Endothelial cell of umbilical vein (primary cell): ENCODE results near the gene XPO6. TPM values are rescaled to one million over a fixed set of nuclear protein-coding genes. Genes with fewer than 3 reads are reported as not detected.

Source experiments
- BruUV-seq: library from RNA; stranded (reverse); fragments of 400-500 nt; replicated peaks from 2 replicates; lab custom pipeline; 2021; lab: Mats Ljungman, UMichigan
- CTCF ChIA-PET: fragments of 300-600, 350-600 bp; sonication (Branson Sonifier 250); formaldehyde crosslinking; loops from one replicate; lab custom pipeline; 2021; ENCODE audit warnings: antibody characterized with exemption, inconsistent platforms; lab: Charles Lee
- POLR2A ChIA-PET: fragments of 300-600, 350-600 bp; sonication (Branson Sonifier 250); formaldehyde crosslinking; loops from one replicate; lab custom pipeline; 2021; ENCODE audit warnings: antibody characterized with exemption, inconsistent platforms; lab: Charles Lee
- DNase-seq: peaks from one replicate; pipeline ENCODE4 v3.0.0-alpha.2; 2011; ENCODE audit warnings: low read depth, low spot score
- FAIRE-seq: peaks from 2 replicates; lab custom pipeline; 2011; peaks lifted over from hg19 to GRCh38; lab: Jason Lieb, UNC
- H2AFZ ChIP-seq: 2 replicates; pipeline ENCODE4 v1.6.0; 2012; ENCODE audit warnings: low read depth, low read length, control low read depth, inconsistent platforms
- H3K27ac ChIP-seq: 2 replicates; pipeline ENCODE4 v1.5.1; 2011; ENCODE audit warnings: low read depth, mild to moderate bottlenecking, control low read depth, low read length, moderate library complexity; ENCODE audit not compliant: insufficient read depth
- H3K27me3 ChIP-seq, 2 experiments: 2 replicates each; pipeline versions ENCODE4 v1.6.0 to v1.6.1; 2011; ENCODE audit warnings: low read length in 2 of 2, mixed read lengths in 1 of 2; ENCODE audit not compliant: control insufficient read depth in 2 of 2, insufficient read depth in 2 of 2
- H3K36me3 ChIP-seq, 2 experiments: 2 replicates in 1 of 2; 3 replicates in 1 of 2; pipeline ENCODE4 v1.5.1; 2011; ENCODE audit warnings: low read length in 2 of 2, mild to moderate bottlenecking in 1 of 2, moderate library complexity in 1 of 2; ENCODE audit not compliant: control insufficient read depth in 2 of 2, insufficient read depth in 2 of 2; ENCODE audit errors: extremely low read depth in 1 of 2
- H3K4me1 ChIP-seq: 3 replicates; pipeline ENCODE4 v1.5.1; 2011; ENCODE audit warnings: mild to moderate bottlenecking, low read length; ENCODE audit not compliant: control insufficient read depth, insufficient read depth; ENCODE audit errors: extremely low read depth
- H3K4me2 ChIP-seq: 2 replicates; pipeline ENCODE4 v1.6.1; 2011; ENCODE audit warnings: low read length, control low read depth, mixed read lengths; ENCODE audit not compliant: insufficient read depth
- H3K4me3 ChIP-seq, 3 experiments: fragments of 200-600 bp in 1 of 3; sonication (generic), shearing (Covaris generic) in 1 of 3; replicated peaks in 1 of 3; 2 replicates each; pipeline ENCODE4 v1.5.1; 2011 to 2016; ENCODE audit warnings: control low read depth in 3 of 3, low read length in 3 of 3, mild to moderate bottlenecking in 2 of 3, inconsistent platforms in 1 of 3, low read depth in 1 of 3, moderate library complexity in 1 of 3; ENCODE audit not compliant: insufficient read depth in 1 of 3
- H3K79me2 ChIP-seq: 2 replicates; pipeline ENCODE4 v1.6.0; 2012; ENCODE audit warnings: low read length, inconsistent platforms; ENCODE audit not compliant: control insufficient read depth, insufficient read depth
- H3K9ac ChIP-seq: replicated peaks from 2 replicates; pipeline ENCODE3; 2011; ENCODE audit warnings: low read length, control low read depth; ENCODE audit not compliant: insufficient read depth; ENCODE audit errors: extremely low read depth
- H3K9me1 ChIP-seq: replicated peaks from 3 replicates; pipeline ENCODE4 v1.6.0; 2011; ENCODE audit warnings: mild to moderate bottlenecking, low read length; ENCODE audit not compliant: control insufficient read depth, insufficient read depth; ENCODE audit errors: extremely low read depth
- H3K9me3 ChIP-seq: replicated peaks from 2 replicates; pipeline ENCODE4 v1.5.1; 2012; ENCODE audit warnings: low read length, inconsistent platforms; ENCODE audit not compliant: control insufficient read depth, insufficient read depth
- H4K20me1 ChIP-seq: replicated peaks from 2 replicates; pipeline ENCODE3; 2011; ENCODE audit warnings: mild to moderate bottlenecking, low read length; ENCODE audit not compliant: control insufficient read depth, insufficient read depth; ENCODE audit errors: extremely low read depth
- EZH2 ChIP-seq: IDR thresholded peaks from 2 replicates; pipeline ENCODE4 v1.6.1; 2012; ENCODE audit warnings: borderline replicate concordance, low read depth, mild to moderate bottlenecking, moderate library complexity, low read length, inconsistent platforms; ENCODE audit not compliant: severe bottlenecking
- FOS ChIP-seq: IDR thresholded peaks from 2 replicates; pipeline ENCODE4 v1.6.1; 2011; ENCODE audit warnings: mild to moderate bottlenecking, low read length, moderate library complexity, borderline replicate concordance; ENCODE audit not compliant: insufficient read depth
- GATA2 ChIP-seq: IDR thresholded peaks from 2 replicates; pipeline ENCODE4 v1.7.0; 2011; ENCODE audit warnings: low read depth, mild to moderate bottlenecking, moderate library complexity, mixed read lengths, low read length; ENCODE audit not compliant: insufficient read length, insufficient read depth
- JUN ChIP-seq: IDR thresholded peaks from 2 replicates; pipeline ENCODE4 v1.6.1; 2011; ENCODE audit warnings: borderline replicate concordance, low read depth; ENCODE audit not compliant: insufficient read length, insufficient read depth
- MYC ChIP-seq: IDR thresholded peaks from one replicate; pipeline ENCODE4 v1.6.1; 2011; ENCODE audit warnings: mild to moderate bottlenecking, low read depth, low read length
- POLR2A ChIP-seq: IDR thresholded peaks from 2 replicates; pipeline ENCODE4 v1.6.1; 2012; ENCODE audit warnings: low read depth, mild to moderate bottlenecking, control low read depth, low read length
- POLR2AphosphoS5 ChIP-seq: IDR thresholded peaks from 2 replicates; pipeline ENCODE4 v1.6.1; 2012; ENCODE audit warnings: low read depth, mild to moderate bottlenecking, control low read depth, low read length, moderate library complexity; ENCODE audit not compliant: insufficient read depth
- dilution Hi-C: fragments of 300-500 bp; cut with MboI; formaldehyde crosslinking; loops from one replicate; pipeline ENCODE4 v1.15.0; 2019; ENCODE audit warnings: low sequenced_read_pairs; ENCODE audit not compliant: extremely low pct_ligation_motif_present
- intact Hi-C: fragments of 100-400 bp; cut with micrococcal nuclease; formaldehyde crosslinking; loops from one replicate; pipeline ENCODE4 v1.10.0; 2022
- polyA plus RNA-seq, 4 experiments: library from polyadenylated mRNA; depleted of rRNA in 3 of 4; stranded (reverse) in 3 of 4; unstranded in 1 of 4; fragments of >200 nt; gene quantifications; 2 replicates each; pipeline versions ENCODE4 v1.2.1 to v1.2.3, GENCODE V29; 2011 to 2012; ENCODE audit warnings: missing spikeins in 1 of 4
- total RNA-seq: library from RNA; stranded (reverse); gene quantifications from 2 replicates; pipeline ENCODE4 v1.2.3, GENCODE V29; 2021
- TF ChIP-seq, protein P1 (sequence below), 2 donors: IDR thresholded peaks; 1 replicate in 1 of 2; 2 replicates in 1 of 2; pipeline ENCODE4 v1.5.1; 2011; ENCODE audit warnings: low read length in 2 of 2, mild to moderate bottlenecking in 2 of 2, moderate library complexity in 2 of 2, control low read depth in 1 of 2, inconsistent platforms in 1 of 2, low read depth in 1 of 2; ENCODE audit not compliant: insufficient read depth in 1 of 2; ENCODE audit errors: extremely low read depth in 1 of 2
- TF ChIP-seq, protein P2 (sequence below): IDR thresholded peaks from 2 replicates; pipeline ENCODE4 v1.6.1; 2011; ENCODE audit not compliant: insufficient read depth, insufficient read length

The XPO6 gene
- total and polyA plus RNA-seq, 2 donors (not counting 3 experiments of a cell fraction or from before 2014, with no cell fraction given) = 170 to 272 TPM

DNA sequence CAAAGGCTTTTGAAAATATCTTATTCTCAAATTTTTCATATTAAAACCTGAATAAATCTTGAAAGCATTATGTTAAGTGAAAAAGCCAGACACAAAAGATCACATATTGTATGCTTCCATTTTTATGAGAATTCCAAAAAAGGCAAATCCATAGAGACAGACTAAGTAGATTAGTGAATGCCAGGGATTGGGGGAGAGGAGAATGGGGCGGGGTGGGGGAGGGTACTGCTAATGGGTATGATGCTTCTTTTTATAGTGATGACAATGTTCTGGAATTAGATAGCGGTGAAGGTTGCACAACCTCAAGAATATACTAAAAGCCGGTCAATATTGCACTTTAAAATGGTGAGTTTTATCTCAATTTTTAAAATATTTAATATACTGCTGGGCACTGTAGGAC, 44.0 kb downstream of the XPO6 start:
- no TSS peak for BruUV-seq
- Histone ChIP-seq H3K36me3 (peaks cover 13 to 25% of the 10 kb centered on the region in 2 experiments), H3K9me1 (no peaks in the 10 kb centered on the region), H3K4me3 (no peak overlapping the region), H3K9me3 (no peaks in the 10 kb centered on the region), H3K4me1 (peaks cover 10% of the 10 kb centered on the region), H2AFZ (no peak overlapping the region), H3K27me3 (no peaks in the 10 kb centered on the region), H3K27ac (no peak overlapping the region), H4K20me1 (no peaks in the 10 kb centered on the region), H3K4me2 (no peak overlapping the region), H3K9ac (no peak overlapping the region), H3K79me2 (peaks cover 55% of the 10 kb centered on the region)
- intact Hi-C loops = no loop called here
- no peak for TF ChIP-seq POLR2AphosphoS5
- no peak for TF ChIP-seq EZH2
- TF ChIP-seq, protein P1, sequence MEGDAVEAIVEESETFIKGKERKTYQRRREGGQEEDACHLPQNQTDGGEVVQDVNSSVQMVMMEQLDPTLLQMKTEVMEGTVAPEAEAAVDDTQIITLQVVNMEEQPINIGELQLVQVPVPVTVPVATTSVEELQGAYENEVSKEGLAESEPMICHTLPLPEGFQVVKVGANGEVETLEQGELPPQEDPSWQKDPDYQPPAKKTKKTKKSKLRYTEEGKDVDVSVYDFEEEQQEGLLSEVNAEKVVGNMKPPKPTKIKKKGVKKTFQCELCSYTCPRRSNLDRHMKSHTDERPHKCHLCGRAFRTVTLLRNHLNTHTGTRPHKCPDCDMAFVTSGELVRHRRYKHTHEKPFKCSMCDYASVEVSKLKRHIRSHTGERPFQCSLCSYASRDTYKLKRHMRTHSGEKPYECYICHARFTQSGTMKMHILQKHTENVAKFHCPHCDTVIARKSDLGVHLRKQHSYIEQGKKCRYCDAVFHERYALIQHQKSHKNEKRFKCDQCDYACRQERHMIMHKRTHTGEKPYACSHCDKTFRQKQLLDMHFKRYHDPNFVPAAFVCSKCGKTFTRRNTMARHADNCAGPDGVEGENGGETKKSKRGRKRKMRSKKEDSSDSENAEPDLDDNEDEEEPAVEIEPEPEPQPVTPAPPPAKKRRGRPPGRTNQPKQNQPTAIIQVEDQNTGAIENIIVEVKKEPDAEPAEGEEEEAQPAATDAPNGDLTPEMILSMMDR (IDR thresholded peaks at IDR 0.05; ENCODE audit: extremely low read depth in 1 of 2, insufficient read depth in 1 of 2, low read depth in 1 of 2, low read length in 2 of 2) = no peak
- no peak for TF ChIP-seq POLR2A
- no peak for TF ChIP-seq FOS
- TF ChIP-seq GATA2 = no peak
- TF ChIP-seq MYC = no peak
- no peak for TF ChIP-seq JUN
- TF ChIP-seq, protein P2, sequence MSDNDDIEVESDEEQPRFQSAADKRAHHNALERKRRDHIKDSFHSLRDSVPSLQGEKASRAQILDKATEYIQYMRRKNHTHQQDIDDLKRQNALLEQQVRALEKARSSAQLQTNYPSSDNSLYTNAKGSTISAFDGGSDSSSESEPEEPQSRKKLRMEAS = no peak
- FAIRE-seq = no peak
- ChIA-PET CTCF (interaction anchor here (0.7 kb wide), 1 partner anchor 21 kb away, joined by 3 read pairs; no protein-coding TSS in a partner anchor), POLR2A (no interaction called here)
- dilution Hi-C loops = no loop called here
- no peak for DNase-seq
